GM12873 (cell line): Measurements from ENCODE around the gene C11orf42.

Experiments used
- CTCF ChIP-seq: IDR thresholded peaks from 2 replicates; pipeline ENCODE4 v1.5.1; 2012; ENCODE audit warnings: low read depth, mild to moderate bottlenecking, moderate library complexity, low read length, control low read depth; ENCODE audit not compliant: insufficient read depth; ENCODE audit errors: missing control alignments

C11orf42 gene

GRCh38 chr11:6197466-6198200 lies 7.7 kb upstream of the C11orf42 start:
- TF ChIP-seq CTCF = no peak

DNA sequence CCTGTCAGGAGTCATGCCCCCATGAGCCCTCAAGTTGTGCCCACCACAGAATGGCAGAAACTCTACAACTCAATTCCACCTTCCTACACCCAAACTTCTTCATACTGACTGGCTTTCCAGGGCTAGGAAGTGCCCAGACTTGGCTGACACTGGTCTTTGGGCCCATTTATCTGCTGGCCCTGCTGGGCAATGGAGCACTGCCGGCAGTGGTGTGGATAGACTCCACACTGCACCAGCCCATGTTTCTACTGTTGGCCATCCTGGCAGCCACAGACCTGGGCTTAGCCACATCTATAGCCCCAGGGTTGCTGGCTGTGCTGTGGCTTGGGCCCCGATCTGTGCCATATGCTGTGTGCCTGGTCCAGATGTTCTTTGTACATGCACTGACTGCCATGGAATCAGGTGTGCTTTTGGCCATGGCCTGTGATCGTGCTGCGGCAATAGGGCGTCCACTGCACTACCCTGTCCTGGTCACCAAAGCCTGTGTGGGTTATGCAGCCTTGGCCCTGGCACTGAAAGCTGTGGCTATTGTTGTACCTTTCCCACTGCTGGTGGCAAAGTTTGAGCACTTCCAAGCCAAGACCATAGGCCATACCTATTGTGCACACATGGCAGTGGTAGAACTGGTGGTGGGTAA lies 6.1 kb upstream of the C11orf42 start, which contains the start of gene OR52W1:
Gene OR52W1, plus strand, starts transcription at position 51 of the 637 bp plus-strand sequence. Its CDS starts 0 bp downstream, at position 51.
- no peak for TF ChIP-seq CTCF

DNA sequence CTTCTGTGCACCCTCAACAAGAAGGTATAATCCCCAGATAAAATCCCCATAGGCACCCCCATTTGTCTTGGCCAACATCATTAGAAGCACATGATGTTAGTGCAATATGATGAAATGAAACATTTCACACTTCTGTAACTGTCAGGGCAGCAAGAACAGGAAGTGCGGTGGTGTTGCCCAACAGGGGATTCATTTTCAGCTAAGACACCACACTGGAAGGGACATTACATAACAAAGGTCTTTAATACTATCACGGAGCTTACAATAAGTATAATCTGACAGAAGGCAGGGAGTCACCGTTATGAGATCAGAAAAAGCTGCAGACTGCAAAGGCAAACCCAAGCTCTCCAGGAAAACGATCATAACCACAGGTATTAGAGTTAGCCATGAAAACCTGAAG lies 4.4 kb upstream of the C11orf42 start:
- TF ChIP-seq CTCF = no peak

DNA sequence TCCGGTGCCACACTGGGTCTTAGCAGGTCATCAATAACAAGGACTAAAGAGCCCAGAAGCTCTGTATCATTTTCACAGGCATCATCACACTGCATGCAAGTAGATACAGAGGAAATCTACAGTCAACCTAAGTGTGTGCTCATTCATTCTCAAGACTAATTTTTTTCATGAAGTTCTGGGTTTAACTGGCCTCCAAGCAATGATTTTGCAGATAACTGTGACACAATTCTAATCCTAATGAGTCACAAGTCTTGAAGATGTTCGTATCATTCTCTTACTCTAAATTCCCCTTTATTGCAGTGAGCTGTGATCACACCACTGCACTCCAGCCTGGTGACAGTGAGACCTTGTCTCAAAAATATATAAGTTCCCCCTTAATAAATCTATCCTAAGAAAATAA lies 3.9 kb upstream of the C11orf42 start:
- TF ChIP-seq CTCF = no peak

GRCh38 chr11:6202041-6202440 lies 3.3 kb upstream of the C11orf42 start:
- no peak for TF ChIP-seq CTCF

GRCh38 chr11:6203327-6203726 lies 2.0 kb upstream of the C11orf42 start:
- TF ChIP-seq CTCF = no peak

DNA sequence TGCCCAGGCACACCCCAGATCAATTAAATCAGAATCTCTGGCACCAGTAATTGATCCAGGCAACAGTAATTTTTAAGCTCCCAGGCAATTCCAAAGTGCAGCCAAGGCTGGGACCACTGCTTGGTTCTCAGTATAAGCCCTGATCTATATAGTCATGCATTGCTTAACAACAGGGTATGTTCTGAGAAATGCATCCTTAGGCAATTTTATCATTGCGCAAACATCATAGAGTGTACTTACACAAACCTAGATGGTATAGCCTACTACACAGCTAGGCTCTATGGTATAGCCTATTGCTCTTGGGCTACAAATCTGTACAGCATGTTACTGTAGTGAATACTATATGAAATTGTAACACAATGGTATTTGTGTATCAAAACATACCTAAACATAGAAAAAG lies 651 bp upstream of the C11orf42 start:
- TF ChIP-seq CTCF = no peak
